Hepatocyte (in vitro differentiated cells): ENCODE data around the gene PDE4DIP.
"Not testable (repeated sequence)": the region's sequence is repeated elsewhere in the genome, so short reads cannot be mapped to it uniquely, and the experiment has no call there.

Experiments used
- CTCF ChIP-seq: fragments of 200-600 bp; sonication (generic); IDR thresholded peaks from 2 replicates; pipeline ENCODE4 v1.5.1; 2016; ENCODE audit warnings: antibody characterized with exemption, mild to moderate bottlenecking; ENCODE audit not compliant: poor library complexity
- EZH2 ChIP-seq: fragments of 200-600 bp; sonication (generic); IDR thresholded peaks from 2 replicates; pipeline ENCODE4 v1.6.1; 2016; ENCODE audit warnings: antibody characterized with exemption, mild to moderate bottlenecking, borderline replicate concordance
- EZH2phosphoT487 ChIP-seq: fragments of 200-600 bp; sonication (generic); IDR thresholded peaks from one replicate; pipeline ENCODE4 v1.6.1; 2018; ENCODE audit warnings: antibody characterized with exemption, mild to moderate bottlenecking, low read depth, moderate library complexity; ENCODE audit not compliant: unreplicated experiment, severe bottlenecking

DNA sequence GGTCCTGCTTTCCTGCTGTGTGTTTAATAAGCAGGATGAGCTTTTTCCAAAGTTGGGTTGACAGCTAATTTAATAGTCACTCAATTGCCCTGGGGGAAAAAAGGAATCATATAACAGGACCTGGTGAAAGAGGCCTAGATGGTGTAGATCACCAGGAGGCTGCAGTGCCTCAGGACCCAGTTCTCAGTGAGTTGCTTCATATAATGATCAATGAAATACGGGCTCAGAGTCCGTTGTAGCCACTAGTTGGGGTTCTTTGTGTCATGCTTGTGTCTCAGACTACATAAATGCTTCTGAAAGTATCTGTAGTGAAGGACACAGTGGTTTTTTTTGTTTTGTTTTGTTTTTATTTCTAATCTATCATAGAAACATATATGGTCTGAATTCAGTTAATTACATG lies 164.5 kb downstream of the PDE4DIP start:
- TF ChIP-seq CTCF, EZH2, EZH2phosphoT487: not testable (repeated sequence)
